Raji (cell line): ENCODE results near the gene DENND2A.

Source experiments
- POLR2A ChIP-seq: IDR thresholded peaks from 2 replicates; pipeline ENCODE4 v1.6.1; 2011; ENCODE audit warnings: low read depth, low read length, control low read depth; ENCODE audit not compliant: insufficient read depth

The DENND2A gene

GRCh38 chr7:140610204-140611165 is 30.1 kb downstream of the DENND2A start:
- TF ChIP-seq POLR2A: no peak

- no peak for TF ChIP-seq POLR2A
Observed at GRCh38 chr7:140609646-140610045, 31.0 kb downstream of the DENND2A start.

- TF ChIP-seq POLR2A: no peak
Observed at GRCh38 chr7:140607441-140607989, 33.1 kb downstream of the DENND2A start.

GRCh38 chr7:140605337-140605736 is 35.3 kb downstream of the DENND2A start:
- TF ChIP-seq POLR2A: no peak

GRCh38 chr7:140604760-140605159 is 35.9 kb downstream of the DENND2A start:
- TF ChIP-seq POLR2A: no peak

GRCh38 chr7:140604076-140604475 is 36.5 kb downstream of the DENND2A start:
- TF ChIP-seq POLR2A: no peak

GRCh38 chr7:140601566-140602174 is 38.9 kb downstream of the DENND2A start:
- TF ChIP-seq POLR2A: no peak

- TF ChIP-seq POLR2A: no peak
Observed at GRCh38 chr7:140600341-140600740, 40.3 kb downstream of the DENND2A start.

- no peak for TF ChIP-seq POLR2A
Observed at GRCh38 chr7:140597428-140597949, 43.1 kb downstream of the DENND2A start.

- TF ChIP-seq POLR2A: no peak
Observed at GRCh38 chr7:140596519-140597427, 43.8 kb downstream of the DENND2A start.

- TF ChIP-seq POLR2A: no peak
Observed at GRCh38 chr7:140595468-140596092, 45.0 kb downstream of the DENND2A start.

- no peak for TF ChIP-seq POLR2A
Observed at GRCh38 chr7:140594131-140594691, 46.4 kb downstream of the DENND2A start.

- no peak for TF ChIP-seq POLR2A
Observed at GRCh38 chr7:140593672-140593982, 47.0 kb downstream of the DENND2A start.
